ENCODE measurements around the gene SLCO3A1. TPM values are rescaled to one million over a fixed set of nuclear protein-coding genes. Genes with fewer than 3 reads are reported as not detected.

The SLCO3A1 gene
- total RNA-seq, 1 experiment from 2014 or later: 10.1 TPM

DNA sequence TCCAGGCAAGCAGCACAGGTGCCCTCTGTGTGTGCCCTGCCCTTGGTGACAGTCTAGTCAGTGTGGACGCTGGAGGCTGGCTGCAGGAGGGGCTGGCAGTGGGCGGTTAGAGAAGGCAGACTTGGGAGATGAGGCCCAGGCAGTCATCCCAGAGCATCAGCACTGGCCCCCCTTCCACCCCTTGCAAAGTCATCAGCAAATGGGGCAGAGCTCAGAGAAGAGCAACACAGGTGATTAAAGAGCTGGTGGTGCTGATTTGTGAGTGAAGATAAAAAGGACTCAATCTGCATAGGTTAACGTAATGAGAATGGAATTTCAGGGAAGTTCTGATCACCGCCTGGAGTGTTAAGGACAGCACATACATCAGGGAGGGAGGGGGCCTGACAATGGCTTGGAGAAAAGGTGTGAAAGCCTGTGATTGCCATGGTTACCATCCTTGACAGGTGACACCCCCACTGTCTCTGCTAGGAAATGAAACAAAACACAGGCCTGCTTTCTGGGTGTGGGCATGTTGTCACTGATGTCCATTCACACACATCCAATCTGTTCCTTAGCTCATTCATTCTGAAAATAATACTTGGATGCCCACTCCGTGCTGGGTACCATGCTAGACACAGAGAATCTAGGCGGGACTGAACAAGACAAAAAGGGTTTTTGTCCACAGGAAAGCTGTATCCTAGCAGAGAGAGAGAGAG, 270.6 kb downstream of the SLCO3A1 start:
- ChIA-PET CTCF (interaction anchor here (0.8 to 1.2 kb wide), 2 partner anchors 16 to 102 kb away, joined by 3 to 4 read pairs; no protein-coding TSS in a partner anchor), POLR2A (no interaction called here)
- Mint-ChIP-seq H3K36me3 (ENCODE audit: insufficient read depth, unreplicated experiment) (peaks cover 8% of the 10 kb centered on the region), H3K9me3 (ENCODE audit: unreplicated experiment) (peaks cover 7% of the 10 kb centered on the region), H3K4me3 (ENCODE audit: unreplicated experiment) (no peak overlapping the region), H3K27me3 (ENCODE audit: insufficient read depth, unreplicated experiment) (no peaks in the 10 kb centered on the region), H3K4me1 (ENCODE audit: insufficient read depth, unreplicated experiment) (no peaks in the 10 kb centered on the region), H3K27ac (ENCODE audit: low read depth, unreplicated experiment) (no peak overlapping the region)
- TF ChIP-seq, protein P1, sequence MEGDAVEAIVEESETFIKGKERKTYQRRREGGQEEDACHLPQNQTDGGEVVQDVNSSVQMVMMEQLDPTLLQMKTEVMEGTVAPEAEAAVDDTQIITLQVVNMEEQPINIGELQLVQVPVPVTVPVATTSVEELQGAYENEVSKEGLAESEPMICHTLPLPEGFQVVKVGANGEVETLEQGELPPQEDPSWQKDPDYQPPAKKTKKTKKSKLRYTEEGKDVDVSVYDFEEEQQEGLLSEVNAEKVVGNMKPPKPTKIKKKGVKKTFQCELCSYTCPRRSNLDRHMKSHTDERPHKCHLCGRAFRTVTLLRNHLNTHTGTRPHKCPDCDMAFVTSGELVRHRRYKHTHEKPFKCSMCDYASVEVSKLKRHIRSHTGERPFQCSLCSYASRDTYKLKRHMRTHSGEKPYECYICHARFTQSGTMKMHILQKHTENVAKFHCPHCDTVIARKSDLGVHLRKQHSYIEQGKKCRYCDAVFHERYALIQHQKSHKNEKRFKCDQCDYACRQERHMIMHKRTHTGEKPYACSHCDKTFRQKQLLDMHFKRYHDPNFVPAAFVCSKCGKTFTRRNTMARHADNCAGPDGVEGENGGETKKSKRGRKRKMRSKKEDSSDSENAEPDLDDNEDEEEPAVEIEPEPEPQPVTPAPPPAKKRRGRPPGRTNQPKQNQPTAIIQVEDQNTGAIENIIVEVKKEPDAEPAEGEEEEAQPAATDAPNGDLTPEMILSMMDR (IDR thresholded peaks at IDR 0.05; ENCODE audit: unreplicated experiment): no peak
- intact Hi-C loops (cut with micrococcal nuclease): no loop called here
- BruUV-seq (replicated peaks): no TSS peak
- no peak for DNase-seq (ENCODE audit: unreplicated experiment)

DNA sequence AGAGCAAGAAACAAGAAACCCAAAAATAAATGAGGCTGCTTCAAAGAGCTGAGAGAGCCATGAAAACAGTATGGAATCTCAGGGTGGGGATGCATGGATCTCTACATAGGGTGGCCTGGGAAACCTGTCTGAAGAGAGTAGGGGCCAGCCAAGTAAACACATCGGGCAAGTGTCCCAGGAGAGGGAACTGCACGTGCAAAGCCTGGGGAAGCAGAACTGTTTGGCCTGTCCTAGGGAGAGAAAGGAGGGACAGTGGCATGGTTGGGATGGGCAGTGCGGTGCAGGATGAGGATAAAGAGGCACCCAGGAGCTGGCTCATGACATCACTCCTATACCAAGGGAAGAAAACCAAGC, 271.1 kb downstream of the SLCO3A1 start:
- intact Hi-C loops (cut with micrococcal nuclease): no loop called here
- no peaks in the 10 kb centered on the region for H3K27me3 Mint-ChIP-seq (ENCODE audit: insufficient read depth, unreplicated experiment)
- TF ChIP-seq, protein P1 (IDR thresholded peaks at IDR 0.05; ENCODE audit: unreplicated experiment): no peak
- peaks cover 7% of the 10 kb centered on the region for H3K9me3 Mint-ChIP-seq (ENCODE audit: unreplicated experiment)
- ChIA-PET POLR2A (no interaction called here), CTCF (interaction anchor here (0.8 to 1.2 kb wide), 2 partner anchors 17 to 102 kb away, joined by 3 to 4 read pairs; no protein-coding TSS in a partner anchor)
- peaks cover 8% of the 10 kb centered on the region for H3K36me3 Mint-ChIP-seq (ENCODE audit: insufficient read depth, unreplicated experiment)
- H3K27ac Mint-ChIP-seq (ENCODE audit: low read depth, unreplicated experiment): no peak overlapping the region
- no peaks in the 10 kb centered on the region for H3K4me1 Mint-ChIP-seq (ENCODE audit: insufficient read depth, unreplicated experiment)
- no peak overlapping the region for H3K4me3 Mint-ChIP-seq (ENCODE audit: unreplicated experiment)
- BruUV-seq (replicated peaks): no TSS peak
- no peak for DNase-seq (ENCODE audit: unreplicated experiment)

DNA sequence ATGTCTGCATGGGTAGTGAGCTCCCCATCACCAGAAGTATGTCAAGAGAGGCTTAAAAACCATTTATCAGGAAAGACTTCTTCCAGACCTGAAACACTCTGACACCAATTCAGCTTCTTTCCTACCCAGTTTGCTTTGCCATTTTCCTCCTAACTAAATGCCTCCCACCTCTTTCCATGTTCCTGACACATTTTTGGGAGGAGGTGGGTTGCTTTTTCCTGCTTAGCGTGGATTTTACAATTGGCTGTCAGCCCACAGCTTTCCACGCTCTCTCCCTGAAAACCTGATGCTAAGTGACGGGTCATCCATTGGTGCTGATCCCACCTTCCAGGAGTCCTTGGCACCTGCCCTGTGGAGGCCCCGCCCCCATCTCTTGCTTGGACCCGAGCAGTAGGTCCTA, 275.3 kb downstream of the SLCO3A1 start:
- intact Hi-C loops (cut with micrococcal nuclease): no loop called here
- DNase-seq (ENCODE audit: unreplicated experiment): no peak
- Mint-ChIP-seq H3K4me3 (ENCODE audit: unreplicated experiment) (no peak overlapping the region), H3K9me3 (ENCODE audit: unreplicated experiment) (no peaks in the 10 kb centered on the region), H3K36me3 (ENCODE audit: insufficient read depth, unreplicated experiment) (peaks cover 8% of the 10 kb centered on the region), H3K4me1 (ENCODE audit: insufficient read depth, unreplicated experiment) (no peaks in the 10 kb centered on the region), H3K27me3 (ENCODE audit: insufficient read depth, unreplicated experiment) (no peaks in the 10 kb centered on the region), H3K27ac (ENCODE audit: low read depth, unreplicated experiment) (no peak overlapping the region)
- POLR2A ChIA-PET: no interaction called here
- no TSS peak for BruUV-seq (replicated peaks)
- TF ChIP-seq, protein P1 (IDR thresholded peaks at IDR 0.05; ENCODE audit: unreplicated experiment): no peak
- CTCF ChIA-PET: no interaction called here

DNA sequence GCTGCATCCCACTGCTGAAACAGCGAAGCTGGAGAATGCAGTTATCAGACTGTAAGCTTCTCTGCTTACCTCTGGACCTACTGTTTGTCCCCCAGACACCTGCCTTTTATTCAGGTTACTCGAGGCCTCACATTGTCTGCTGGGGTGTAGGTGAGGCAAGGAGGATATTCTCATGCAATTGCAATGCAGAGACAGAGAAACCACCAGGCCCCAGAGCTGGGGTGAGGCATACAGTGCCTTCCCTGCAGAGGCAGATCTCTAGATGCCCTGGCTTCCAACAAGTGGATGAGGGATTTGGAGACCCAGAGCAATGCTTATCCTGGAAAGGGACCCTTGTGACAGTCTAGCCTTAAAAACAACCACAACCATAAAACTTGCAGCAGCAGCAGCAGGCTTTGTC, 276.7 kb downstream of the SLCO3A1 start:
- Mint-ChIP-seq H3K36me3 (ENCODE audit: insufficient read depth, unreplicated experiment) (peaks cover 8% of the 10 kb centered on the region), H3K9me3 (ENCODE audit: unreplicated experiment) (no peaks in the 10 kb centered on the region), H3K27me3 (ENCODE audit: insufficient read depth, unreplicated experiment) (no peaks in the 10 kb centered on the region), H3K27ac (ENCODE audit: low read depth, unreplicated experiment) (no peak overlapping the region), H3K4me1 (ENCODE audit: insufficient read depth, unreplicated experiment) (no peaks in the 10 kb centered on the region), H3K4me3 (ENCODE audit: unreplicated experiment) (no peak overlapping the region)
- intact Hi-C loops (cut with micrococcal nuclease): no loop called here
- no TSS peak for BruUV-seq (replicated peaks)
- ChIA-PET CTCF (interaction anchor here (0.6 to 1.1 kb wide), 2 partner anchors 18 to 1054 kb away, joined by 3 read pairs; no protein-coding TSS in a partner anchor), POLR2A (no interaction called here)
- TF ChIP-seq, protein P1 (IDR thresholded peaks at IDR 0.05; ENCODE audit: unreplicated experiment): no peak
- DNase-seq (ENCODE audit: unreplicated experiment): no peak
